Measurements from ENCODE around the gene DDX1. TPM values are rescaled to one million over a fixed set of nuclear protein-coding genes. Genes with fewer than 3 reads are reported as not detected.

The DDX1 gene
- polyA plus RNA-seq, 1 donor, result 116 TPM

GRCh38 chr2:15562354-15563031, 29.2 kb upstream of the DDX1 start:
- WGBS (ENCODE audit: insufficient coverage, low lambda C conversion rate), result 34% methylated on average over 4 of the region's 6 CpGs
- DNase-seq, result no peak
- H3K27me3 ChIP-seq (ENCODE audit: control insufficient read depth, insufficient read depth, low read length), result no peaks in the 10 kb centered on the region
- no peaks in the 10 kb centered on the region for H3K36me3 ChIP-seq (ENCODE audit: control insufficient read depth, insufficient read depth, low read length)
- peak overlapping the region; percentile 81 for H3K4me3 ChIP-seq (ENCODE audit: low read length)
- H3K4me1 ChIP-seq (ENCODE audit: control insufficient read depth, insufficient read depth, low read length), result peaks cover 20% of the 10 kb centered on the region
- H3K9me3 ChIP-seq (ENCODE audit: control insufficient read depth, low read depth, low read length), result no peaks in the 10 kb centered on the region
- H3K27ac ChIP-seq (ENCODE audit: low read length), result peak overlapping the region; percentile 84

GRCh38 chr2:15563227-15564100, 28.2 kb upstream of the DDX1 start:
- H3K36me3 ChIP-seq (ENCODE audit: control insufficient read depth, insufficient read depth, low read length), result no peaks in the 10 kb centered on the region
- H3K9me3 ChIP-seq (ENCODE audit: control insufficient read depth, low read depth, low read length), result no peaks in the 10 kb centered on the region
- H3K4me3 ChIP-seq (ENCODE audit: low read length), result no peak overlapping the region
- H3K4me1 ChIP-seq (ENCODE audit: control insufficient read depth, insufficient read depth, low read length), result peaks cover 13% of the 10 kb centered on the region
- no peaks in the 10 kb centered on the region for H3K27me3 ChIP-seq (ENCODE audit: control insufficient read depth, insufficient read depth, low read length)
- DNase-seq, result no peak
- no peak overlapping the region for H3K27ac ChIP-seq (ENCODE audit: low read length)
- no CpG with 5 or more reads among the region's 9 CpGs for WGBS (ENCODE audit: insufficient coverage, low lambda C conversion rate)

DNA sequence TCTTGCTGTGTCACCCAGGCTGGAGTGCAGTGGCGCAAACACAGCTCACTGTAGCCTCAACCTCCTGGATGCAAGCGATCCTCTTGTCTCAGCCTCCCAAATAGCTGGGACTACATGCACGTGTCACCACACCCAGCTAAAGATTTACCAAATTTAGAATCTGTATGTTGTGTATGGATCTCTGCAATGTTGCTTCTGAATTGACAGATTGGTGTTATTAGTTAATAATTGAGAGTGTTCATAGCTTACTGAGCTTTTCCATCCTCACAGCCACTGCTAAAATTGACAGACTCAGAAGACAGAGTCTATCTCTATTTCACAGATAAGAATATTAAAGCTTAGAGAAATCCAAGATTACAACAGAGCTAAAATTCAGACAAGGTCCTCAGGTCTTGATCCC, 26.3 kb upstream of the DDX1 start:
- no peaks in the 10 kb centered on the region for H3K27me3 ChIP-seq (ENCODE audit: control insufficient read depth, insufficient read depth, low read length)
- H3K9me3 ChIP-seq (ENCODE audit: control insufficient read depth, low read depth, low read length), result no peaks in the 10 kb centered on the region
- no peak overlapping the region for H3K27ac ChIP-seq (ENCODE audit: low read length)
- no peak overlapping the region for H3K4me3 ChIP-seq (ENCODE audit: low read length)
- WGBS (ENCODE audit: insufficient coverage, low lambda C conversion rate), result no CpG with 5 or more reads among the region's 3 CpGs
- H3K4me1 ChIP-seq (ENCODE audit: control insufficient read depth, insufficient read depth, low read length), result peaks cover 5% of the 10 kb centered on the region
- no peaks in the 10 kb centered on the region for H3K36me3 ChIP-seq (ENCODE audit: control insufficient read depth, insufficient read depth, low read length)
- DNase-seq, result no peak

DNA sequence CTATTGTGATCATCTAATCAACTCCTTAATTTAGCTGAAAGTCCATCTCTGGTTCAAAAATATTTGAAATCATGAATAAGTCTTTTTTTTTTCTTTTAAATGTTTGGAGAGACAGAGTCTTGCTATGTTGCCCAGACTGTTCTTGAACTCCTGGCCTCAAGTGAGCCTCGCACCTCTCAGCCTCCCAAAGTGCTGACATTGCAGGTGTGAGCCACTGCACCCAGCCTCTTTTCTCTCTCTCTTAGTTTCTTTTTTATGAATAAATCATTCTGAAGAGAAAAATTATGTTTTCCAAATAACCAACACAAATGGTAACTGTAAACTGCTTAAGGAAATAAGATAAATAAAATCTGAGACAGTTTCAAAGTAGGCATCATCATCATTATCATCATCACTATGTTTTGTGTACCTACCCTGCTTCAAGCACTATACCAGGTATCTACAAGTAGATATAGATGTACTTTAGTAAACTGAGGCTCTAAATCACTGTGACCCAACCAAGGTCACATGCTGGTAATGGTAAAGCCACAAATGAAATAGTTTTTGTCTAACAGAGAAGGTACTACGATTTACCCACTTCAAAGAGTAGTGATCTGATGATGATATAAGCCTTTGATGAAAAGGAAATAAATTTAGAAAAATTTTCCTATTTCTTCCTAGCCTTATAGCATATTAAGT, 25.5 kb upstream of the DDX1 start:
- Histone ChIP-seq H3K27ac (ENCODE audit: low read length) (no peak overlapping the region), H3K36me3 (ENCODE audit: control insufficient read depth, insufficient read depth, low read length) (no peaks in the 10 kb centered on the region), H3K4me1 (ENCODE audit: control insufficient read depth, insufficient read depth, low read length) (peaks cover 5% of the 10 kb centered on the region), H3K4me3 (ENCODE audit: low read length) (no peak overlapping the region), H3K9me3 (ENCODE audit: control insufficient read depth, low read depth, low read length) (no peaks in the 10 kb centered on the region), H3K27me3 (ENCODE audit: control insufficient read depth, insufficient read depth, low read length) (no peaks in the 10 kb centered on the region)
- WGBS (ENCODE audit: insufficient coverage, low lambda C conversion rate), result no CpG with 5 or more reads among the region's 2 CpGs
- DNase-seq, result no peak

DNA sequence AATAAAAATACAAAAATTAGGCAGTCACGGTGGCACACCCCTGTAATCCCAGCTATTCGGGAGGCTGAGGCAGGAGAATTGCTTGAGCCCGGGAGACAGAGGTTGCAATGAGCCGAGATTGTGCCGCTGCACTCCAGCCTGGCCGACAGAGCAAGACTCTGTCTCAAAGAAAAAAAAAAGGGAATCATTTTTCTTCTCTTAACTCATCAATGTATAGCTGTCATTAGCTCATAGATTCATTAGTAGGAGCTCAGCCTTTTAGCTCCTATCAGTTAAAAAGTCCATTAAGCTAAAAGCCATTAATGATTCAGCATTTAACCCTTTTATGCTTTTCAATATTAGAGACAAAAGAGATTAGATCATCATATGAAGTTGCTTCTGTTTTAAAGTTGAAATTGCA, 24.8 kb upstream of the DDX1 start:
- no peak overlapping the region for H3K27ac ChIP-seq (ENCODE audit: low read length)
- peaks cover 5% of the 10 kb centered on the region for H3K4me1 ChIP-seq (ENCODE audit: control insufficient read depth, insufficient read depth, low read length)
- no peak overlapping the region for H3K4me3 ChIP-seq (ENCODE audit: low read length)
- H3K9me3 ChIP-seq (ENCODE audit: control insufficient read depth, low read depth, low read length), result no peaks in the 10 kb centered on the region
- no peaks in the 10 kb centered on the region for H3K36me3 ChIP-seq (ENCODE audit: control insufficient read depth, insufficient read depth, low read length)
- no peak for DNase-seq
- WGBS (ENCODE audit: insufficient coverage, low lambda C conversion rate), result no CpG with 5 or more reads among the region's 6 CpGs
- no peaks in the 10 kb centered on the region for H3K27me3 ChIP-seq (ENCODE audit: control insufficient read depth, insufficient read depth, low read length)

GRCh38 chr2:15568874-15569273, 22.8 kb upstream of the DDX1 start:
- H3K4me1 ChIP-seq (ENCODE audit: control insufficient read depth, insufficient read depth, low read length), result no peaks in the 10 kb centered on the region
- no peak overlapping the region for H3K4me3 ChIP-seq (ENCODE audit: low read length)
- no peaks in the 10 kb centered on the region for H3K36me3 ChIP-seq (ENCODE audit: control insufficient read depth, insufficient read depth, low read length)
- H3K27ac ChIP-seq (ENCODE audit: low read length), result no peak overlapping the region
- no peaks in the 10 kb centered on the region for H3K27me3 ChIP-seq (ENCODE audit: control insufficient read depth, insufficient read depth, low read length)
- no CpG with 5 or more reads among the region's 12 CpGs for WGBS (ENCODE audit: insufficient coverage, low lambda C conversion rate)
- H3K9me3 ChIP-seq (ENCODE audit: control insufficient read depth, low read depth, low read length), result no peaks in the 10 kb centered on the region
- no peak for DNase-seq

DNA sequence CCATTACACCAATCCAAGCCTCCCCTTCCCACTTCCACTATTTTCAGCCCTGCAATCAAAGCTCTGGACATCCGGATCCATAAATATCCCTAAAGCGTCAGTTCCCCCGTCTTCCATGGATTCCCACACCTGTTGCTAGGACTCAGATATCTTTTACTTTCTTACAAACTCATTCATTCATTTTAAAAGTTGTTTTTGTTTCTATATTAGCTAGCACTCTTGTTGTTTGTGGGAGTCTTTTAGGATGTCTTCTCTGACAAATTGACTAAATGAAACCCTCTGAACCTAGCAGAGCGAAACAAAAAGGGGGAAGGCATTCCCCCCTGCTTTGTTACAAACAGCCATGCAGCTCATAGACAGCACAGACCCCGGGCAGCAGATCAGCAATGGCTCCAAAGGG, 21.6 kb upstream of the DDX1 start:
- no CpG with 5 or more reads among the region's 5 CpGs for WGBS (ENCODE audit: insufficient coverage, low lambda C conversion rate)
- Histone ChIP-seq H3K4me1 (ENCODE audit: control insufficient read depth, insufficient read depth, low read length) (no peaks in the 10 kb centered on the region), H3K9me3 (ENCODE audit: control insufficient read depth, low read depth, low read length) (no peaks in the 10 kb centered on the region), H3K4me3 (ENCODE audit: low read length) (no peak overlapping the region), H3K36me3 (ENCODE audit: control insufficient read depth, insufficient read depth, low read length) (no peaks in the 10 kb centered on the region), H3K27me3 (ENCODE audit: control insufficient read depth, insufficient read depth, low read length) (no peaks in the 10 kb centered on the region), H3K27ac (ENCODE audit: low read length) (no peak overlapping the region)
- no peak for DNase-seq

DNA sequence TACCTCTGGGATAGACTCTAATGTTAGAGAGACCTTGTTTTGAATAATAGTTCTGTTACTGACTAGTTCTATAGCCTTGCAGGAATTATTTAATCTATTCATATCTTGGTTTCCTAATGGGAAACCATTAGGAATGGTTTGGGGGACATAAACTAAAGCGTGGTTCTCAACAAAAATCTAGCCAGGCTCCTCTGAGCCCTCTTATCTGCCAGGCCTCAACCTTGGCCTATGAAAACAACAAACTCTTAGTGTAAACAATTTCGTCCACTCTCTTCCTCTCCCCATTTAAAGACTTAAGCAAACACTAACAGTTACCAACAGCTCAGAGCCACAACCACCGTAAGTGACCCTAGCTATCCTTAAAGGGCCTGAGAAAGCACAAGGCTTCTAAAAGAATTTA, 19.9 kb upstream of the DDX1 start:
- no peak for DNase-seq
- H3K27ac ChIP-seq (ENCODE audit: low read length), result no peak overlapping the region
- no peaks in the 10 kb centered on the region for H3K9me3 ChIP-seq (ENCODE audit: control insufficient read depth, low read depth, low read length)
- H3K36me3 ChIP-seq (ENCODE audit: control insufficient read depth, insufficient read depth, low read length), result no peaks in the 10 kb centered on the region
- 80% methylated on average over 1 of the region's 3 CpGs for whole genome bisulfite sequencing (ENCODE audit: insufficient coverage, low lambda C conversion rate)
- no peaks in the 10 kb centered on the region for H3K4me1 ChIP-seq (ENCODE audit: control insufficient read depth, insufficient read depth, low read length)
- H3K27me3 ChIP-seq (ENCODE audit: control insufficient read depth, insufficient read depth, low read length), result no peaks in the 10 kb centered on the region
- no peak overlapping the region for H3K4me3 ChIP-seq (ENCODE audit: low read length)

DNA sequence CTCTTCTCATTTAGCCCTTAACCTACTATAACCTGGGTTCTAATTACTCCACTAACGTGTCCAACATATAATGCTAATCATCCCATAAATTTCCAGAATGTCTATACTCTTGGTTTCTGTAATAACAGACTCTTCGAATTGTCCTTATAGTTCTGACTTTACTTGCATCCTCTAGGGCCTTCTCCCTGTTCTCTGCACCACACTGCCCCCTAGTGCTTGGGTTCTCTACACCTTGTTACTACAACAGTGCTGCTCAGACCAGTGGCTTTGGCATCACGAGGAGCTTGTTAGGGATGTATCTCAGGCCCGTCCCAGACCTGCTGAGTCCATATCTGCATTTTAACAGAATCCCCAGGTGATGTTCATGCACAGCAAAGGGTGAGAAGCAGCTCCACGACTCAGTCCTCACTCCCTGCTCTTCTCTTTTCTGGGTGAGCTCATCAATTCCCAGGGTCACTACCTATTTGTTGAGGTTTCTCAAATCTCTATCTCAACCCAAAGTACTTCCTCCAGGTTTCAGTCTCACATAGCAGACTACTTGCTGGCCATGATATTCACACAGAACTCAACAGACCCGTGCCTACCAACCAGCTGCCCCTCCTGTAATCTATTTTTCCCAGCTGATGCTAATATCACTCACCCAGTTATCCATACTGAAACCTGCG, 14.5 kb upstream of the DDX1 start:
- no peaks in the 10 kb centered on the region for H3K9me3 ChIP-seq (ENCODE audit: control insufficient read depth, low read depth, low read length)
- H3K27ac ChIP-seq (ENCODE audit: low read length), result no peak overlapping the region
- H3K27me3 ChIP-seq (ENCODE audit: control insufficient read depth, insufficient read depth, low read length), result no peaks in the 10 kb centered on the region
- peak; percentile 77 to 83 for DNase-seq
- H3K4me3 ChIP-seq (ENCODE audit: low read length), result no peak overlapping the region
- WGBS (ENCODE audit: insufficient coverage, low lambda C conversion rate), result 53% methylated on average over 3 of the region's 7 CpGs
- no peaks in the 10 kb centered on the region for H3K36me3 ChIP-seq (ENCODE audit: control insufficient read depth, insufficient read depth, low read length)
- no peaks in the 10 kb centered on the region for H3K4me1 ChIP-seq (ENCODE audit: control insufficient read depth, insufficient read depth, low read length)

GRCh38 chr2:15579641-15580040, 12.0 kb upstream of the DDX1 start:
- no CpG with 5 or more reads among the region's 1 CpG for WGBS (ENCODE audit: insufficient coverage, low lambda C conversion rate)
- H3K9me3 ChIP-seq (ENCODE audit: control insufficient read depth, low read depth, low read length), result no peaks in the 10 kb centered on the region
- no peaks in the 10 kb centered on the region for H3K36me3 ChIP-seq (ENCODE audit: control insufficient read depth, insufficient read depth, low read length)
- DNase-seq, result no peak
- no peaks in the 10 kb centered on the region for H3K4me1 ChIP-seq (ENCODE audit: control insufficient read depth, insufficient read depth, low read length)
- no peak overlapping the region for H3K4me3 ChIP-seq (ENCODE audit: low read length)
- no peak overlapping the region for H3K27ac ChIP-seq (ENCODE audit: low read length)
- H3K27me3 ChIP-seq (ENCODE audit: control insufficient read depth, insufficient read depth, low read length), result no peaks in the 10 kb centered on the region
